ENCODE data around the gene ELF1. TPM values are rescaled to one million over a fixed set of nuclear protein-coding genes. Genes with fewer than 3 reads are reported as not detected.

Gene ELF1
- polyA plus RNA-seq (2013, experiment 1 of 2; ENCODE audit: insufficient read length): 18.0 TPM
- 20.0 TPM for polyA plus RNA-seq (2013, experiment 2 of 2; ENCODE audit: insufficient read length)

- DNase-seq: peak; percentile 35
These were observed at the start of gene ELF1 for GRCh38 chr13:41019011-41019487. Gene ELF1 (minus strand): TSS chr13:41019316. CDS start chr13:40982054, 37,262 bp downstream.

GRCh38 chr13:41065078-41065477, 46.0 kb upstream of the ELF1 start:
- DNase-seq: peak; percentile 48

GRCh38 chr13:41064493-41064892, 45.4 kb upstream of the ELF1 start:
- DNase-seq: peak; percentile 69

GRCh38 chr13:41061914-41062837, 43.1 kb upstream of the ELF1 start:
- peak; percentile 65 for DNase-seq

GRCh38 chr13:41061075-41061913, 42.2 kb upstream of the ELF1 start, which contains the start of gene WBP4:
Gene WBP4 (plus strand): TSS chr13:41061509. CDS start chr13:41061674, 165 bp downstream.
- DNase-seq: peak; percentile 97

- DNase-seq: peak; percentile 89
These were observed 41.6 kb upstream of the ELF1 start for GRCh38 chr13:41060724-41061074.

- peak; percentile 95 for DNase-seq
These were observed 41.1 kb upstream of the ELF1 start for GRCh38 chr13:41060082-41060723.

- peak; percentile 11 for DNase-seq
These were observed 40.5 kb upstream of the ELF1 start for GRCh38 chr13:41059456-41060081.

- DNase-seq: no peak
These were observed 39.4 kb upstream of the ELF1 start for GRCh38 chr13:41058295-41059070.

- no peak for DNase-seq
These were observed 38.0 kb upstream of the ELF1 start for GRCh38 chr13:41056826-41057711.

- DNase-seq: no peak
These were observed 37.1 kb upstream of the ELF1 start for GRCh38 chr13:41056194-41056593.

GRCh38 chr13:41054919-41055619, 36.0 kb upstream of the ELF1 start:
- no peak for DNase-seq

- peak; percentile 54 for DNase-seq
These were observed 35.2 kb upstream of the ELF1 start for GRCh38 chr13:41054212-41054877.

GRCh38 chr13:41053384-41053826, 34.3 kb upstream of the ELF1 start:
- peak; percentile 42 for DNase-seq

GRCh38 chr13:41052441-41052840, 33.3 kb upstream of the ELF1 start:
- DNase-seq: no peak

GRCh38 chr13:41049480-41050440, 30.6 kb upstream of the ELF1 start:
- no peak for DNase-seq

GRCh38 chr13:41048640-41049039, 29.5 kb upstream of the ELF1 start:
- no peak for DNase-seq
